HepG2 (cell line): Measurements from ENCODE around the gene CAMSAP1.

Experiments used
- ATAD3A ChIP-seq: sonication (generic); formaldehyde crosslinking; IDR thresholded peaks from 2 replicates; pipeline ENCODE4 v1.4.0; 2020; ENCODE audit warnings: missing genetic modification reagents
- CTCF ChIP-seq: sonication (generic); formaldehyde crosslinking; IDR thresholded peaks from 2 replicates; pipeline ENCODE4 v1.5.0; 2020; ENCODE audit warnings: mild to moderate bottlenecking, missing genetic modification reagents, moderate library complexity
- MYC ChIP-seq: sonication (generic); formaldehyde crosslinking; IDR thresholded peaks from 2 replicates; pipeline ENCODE4 v1.9.0; 2021; ENCODE audit warnings: missing genetic modification reagents, borderline replicate concordance
- POLR2A ChIP-seq, 2 experiments: IDR thresholded peaks; 2 replicates each; pipeline ENCODE4 v1.6.1; 2011; ENCODE audit warnings: low read depth in 2 of 2, low read length in 2 of 2, mild to moderate bottlenecking in 1 of 2, moderate library complexity in 1 of 2; ENCODE audit not compliant: insufficient read depth in 1 of 2
- POLR2AphosphoS5 ChIP-seq: IDR thresholded peaks from 2 replicates; pipeline ENCODE4 v1.6.1; 2012; ENCODE audit warnings: low read depth, low read length
- TARDBP ChIP-seq: sonication (generic); formaldehyde crosslinking; IDR thresholded peaks from 2 replicates; pipeline ENCODE4 v1.8.0; 2022; ENCODE audit warnings: mild to moderate bottlenecking, missing genetic modification reagents
- ZNF577 ChIP-seq: sonication (generic); formaldehyde crosslinking; IDR thresholded peaks from 2 replicates; pipeline ENCODE4 v1.4.0; 2020; ENCODE audit warnings: mild to moderate bottlenecking, low read depth, missing genetic modification reagents, borderline replicate concordance

GRCh38 chr9:135930446-135931345 is 23.4 kb upstream of the CAMSAP1 start:
- no peak for TF ChIP-seq POLR2AphosphoS5
- no peak for TF ChIP-seq POLR2A (IDR thresholded peaks at IDR 0.05; ENCODE audit: insufficient read depth in 1 of 2, low read depth in 2 of 2, low read length in 2 of 2)
- TF ChIP-seq TARDBP (CRISPR knock-in tag) = no peak
- no peak for TF ChIP-seq CTCF (CRISPR knock-in tag)
- no peak for TF ChIP-seq ZNF577 (CRISPR knock-in tag)
- no peak for TF ChIP-seq ATAD3A (CRISPR knock-in tag)
- TF ChIP-seq MYC (CRISPR knock-in tag) = no peak
